ENCODE results near the gene BUB1.
"Not testable (repeated sequence)": the region's sequence is repeated elsewhere in the genome, so short reads cannot be mapped to it uniquely, and the experiment has no call there.

The BUB1 gene

GRCh38 chr2:110690083-110690965, 12.5 kb upstream of the BUB1 start:
- no peak for DNase-seq

DNA sequence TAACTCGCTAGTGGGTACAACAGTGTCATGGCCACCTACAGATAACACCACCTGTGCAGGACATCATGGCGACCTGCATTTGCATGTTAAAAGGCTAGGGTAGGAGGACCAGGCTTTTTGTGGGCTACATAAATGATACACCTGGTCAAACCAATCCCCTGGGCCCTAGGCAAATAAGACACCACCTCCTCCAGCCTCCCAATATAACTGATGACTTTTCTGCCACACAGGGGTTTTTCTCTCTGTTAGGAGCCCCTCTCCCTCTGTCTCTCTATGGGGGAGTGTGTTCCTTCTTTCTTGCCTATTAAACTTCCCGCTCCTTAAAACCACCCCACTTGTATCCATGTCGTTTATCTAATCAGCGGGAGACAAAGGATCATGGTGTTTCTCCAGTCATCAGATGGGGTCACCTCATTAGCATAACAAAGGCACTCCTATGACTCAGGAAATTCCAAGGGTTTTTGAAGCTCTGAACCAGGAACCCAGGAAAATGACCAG, 10.8 kb upstream of the BUB1 start:
- DNase-seq: no peak

DNA sequence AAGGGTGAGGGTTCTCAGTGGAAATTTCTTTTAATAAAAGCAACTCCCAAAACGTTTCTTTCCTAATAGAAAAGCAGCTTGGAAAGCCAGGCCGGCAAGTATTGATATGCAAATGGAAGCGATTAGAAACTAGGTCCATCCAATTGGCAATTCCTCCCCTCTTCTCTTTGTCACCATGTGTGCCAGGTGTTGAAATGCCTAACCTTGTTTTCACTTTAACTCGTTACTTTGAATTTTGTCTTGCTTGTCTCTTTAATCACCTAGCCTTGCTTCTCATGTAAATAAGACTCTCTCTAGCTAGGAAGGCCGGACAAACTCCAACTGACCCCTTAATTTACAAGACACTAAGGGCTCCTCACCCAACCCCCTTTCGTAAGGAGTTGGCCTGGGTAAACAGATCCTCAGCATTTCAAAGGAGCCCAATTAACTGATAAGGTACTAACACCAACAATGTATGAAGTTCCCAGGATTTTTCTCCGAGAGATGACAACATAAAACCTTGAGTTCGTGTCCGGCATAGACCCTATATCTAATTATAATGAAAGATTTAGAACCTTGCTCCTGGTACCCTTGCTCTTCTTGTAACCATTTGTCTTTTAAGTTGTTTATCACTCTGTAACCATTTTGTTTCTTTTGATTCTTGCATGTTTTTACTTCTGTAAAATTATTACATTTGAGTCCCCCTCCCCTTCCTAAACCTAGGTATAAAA, 10.1 kb upstream of the BUB1 start:
- not testable (repeated sequence) for DNase-seq

DNA sequence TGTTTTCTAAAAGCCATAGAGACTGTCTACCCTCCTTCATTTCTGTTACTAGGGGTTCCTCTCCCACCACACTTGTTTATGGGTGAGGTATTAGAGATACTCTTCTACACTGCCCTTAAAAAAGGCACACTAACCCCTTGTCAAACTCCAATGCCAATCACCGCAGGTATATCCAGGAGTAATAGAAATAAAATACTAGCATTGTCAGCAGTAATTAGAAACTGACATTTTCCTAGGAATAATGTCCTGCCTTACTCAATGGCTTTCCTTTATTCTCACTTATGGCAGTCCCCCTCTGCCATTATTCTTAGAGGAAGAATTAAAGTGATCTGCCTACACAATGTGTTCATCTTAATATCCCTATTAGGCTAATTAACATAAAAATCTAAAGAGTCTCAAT, 5.0 kb upstream of the BUB1 start:
- DNase-seq: no peak

DNA sequence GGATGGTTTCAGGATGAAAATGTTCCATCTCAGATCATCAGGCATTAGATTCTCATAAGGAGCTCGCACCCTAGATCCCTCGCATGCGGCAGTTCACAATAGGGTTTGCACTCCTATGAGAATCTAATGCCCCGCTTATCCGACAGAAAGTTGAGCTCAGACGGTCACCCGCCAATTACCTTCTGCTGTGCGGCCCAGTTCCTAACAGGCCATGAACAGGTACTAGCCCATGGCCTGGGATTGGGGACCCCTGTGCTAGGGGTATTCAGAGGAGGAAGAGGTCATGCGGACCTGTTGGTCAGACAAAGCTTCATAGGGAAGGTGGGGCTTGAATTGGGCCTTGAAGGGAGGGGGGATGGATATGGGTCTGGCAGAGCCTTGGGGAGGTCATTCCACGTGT, 4.4 kb upstream of the BUB1 start:
- no peak for DNase-seq

DNA sequence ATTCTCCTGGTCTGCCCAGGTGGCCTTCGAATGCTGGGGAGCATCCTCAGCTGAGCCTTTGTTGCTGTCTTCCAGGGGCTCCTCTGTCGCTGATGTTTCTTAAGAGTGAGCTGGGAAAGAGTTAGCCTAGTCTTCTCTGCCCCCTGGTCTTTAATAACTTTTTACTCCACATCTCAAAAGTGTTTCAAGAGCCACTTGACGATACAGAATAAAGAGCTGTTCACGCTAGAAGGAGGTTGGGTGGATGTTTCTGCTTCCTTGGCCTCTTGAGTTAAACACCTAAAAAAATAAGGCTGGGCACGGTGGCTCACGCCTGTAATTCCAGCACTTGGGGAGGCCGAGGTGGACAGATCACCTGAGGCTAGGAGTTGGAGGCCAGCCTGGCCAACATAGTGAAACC, 2.8 kb upstream of the BUB1 start:
- DNase-seq: no peak

GRCh38 chr2:110679865-110680264, 2.0 kb upstream of the BUB1 start:
- DNase-seq: no peak

DNA sequence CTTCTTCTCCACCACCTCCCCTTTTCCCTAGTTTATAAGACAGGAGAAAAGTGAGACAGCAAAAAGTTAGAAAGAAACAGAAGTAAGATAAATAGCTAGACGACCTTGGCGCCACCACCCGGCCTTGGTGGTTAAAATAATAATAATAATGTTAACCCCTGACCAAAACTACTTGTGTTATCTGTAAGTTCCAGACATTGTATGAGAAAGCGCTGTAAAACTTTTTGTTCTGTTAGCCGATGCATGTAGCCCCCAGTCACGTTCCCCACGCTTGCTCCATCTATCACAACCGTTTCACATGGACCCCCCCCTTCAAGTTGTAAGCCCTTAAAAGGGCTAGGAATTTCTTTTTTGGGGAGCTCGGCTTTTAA, 1.5 kb upstream of the BUB1 start:
- DNase-seq: no peak

- no peak for DNase-seq
These were observed 834 bp upstream of the BUB1 start for GRCh38 chr2:110678457-110679336.

- DNase-seq: no peak
These were observed 783 bp downstream of the BUB1 start for GRCh38 chr2:110677080-110677479.

DNA sequence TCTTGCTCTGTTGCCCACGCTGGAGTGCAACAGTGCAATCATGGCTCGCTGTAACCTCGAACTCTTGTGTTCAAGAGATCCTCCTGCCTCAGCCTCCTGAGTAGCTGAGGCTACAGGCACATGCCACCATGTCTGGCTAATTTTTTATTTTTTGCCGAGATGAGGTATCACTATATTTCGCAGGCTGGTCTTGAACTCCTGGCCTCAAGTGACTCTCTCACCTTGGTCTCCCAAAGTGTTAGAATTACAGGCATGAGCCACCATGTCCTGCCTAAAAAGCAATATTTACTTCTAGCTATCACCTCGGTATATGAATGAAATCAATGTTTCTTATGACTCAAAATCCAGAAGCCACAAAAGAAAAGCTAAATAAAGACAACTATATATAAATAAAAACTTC, 2.2 kb downstream of the BUB1 start:
- DNase-seq: no peak

DNA sequence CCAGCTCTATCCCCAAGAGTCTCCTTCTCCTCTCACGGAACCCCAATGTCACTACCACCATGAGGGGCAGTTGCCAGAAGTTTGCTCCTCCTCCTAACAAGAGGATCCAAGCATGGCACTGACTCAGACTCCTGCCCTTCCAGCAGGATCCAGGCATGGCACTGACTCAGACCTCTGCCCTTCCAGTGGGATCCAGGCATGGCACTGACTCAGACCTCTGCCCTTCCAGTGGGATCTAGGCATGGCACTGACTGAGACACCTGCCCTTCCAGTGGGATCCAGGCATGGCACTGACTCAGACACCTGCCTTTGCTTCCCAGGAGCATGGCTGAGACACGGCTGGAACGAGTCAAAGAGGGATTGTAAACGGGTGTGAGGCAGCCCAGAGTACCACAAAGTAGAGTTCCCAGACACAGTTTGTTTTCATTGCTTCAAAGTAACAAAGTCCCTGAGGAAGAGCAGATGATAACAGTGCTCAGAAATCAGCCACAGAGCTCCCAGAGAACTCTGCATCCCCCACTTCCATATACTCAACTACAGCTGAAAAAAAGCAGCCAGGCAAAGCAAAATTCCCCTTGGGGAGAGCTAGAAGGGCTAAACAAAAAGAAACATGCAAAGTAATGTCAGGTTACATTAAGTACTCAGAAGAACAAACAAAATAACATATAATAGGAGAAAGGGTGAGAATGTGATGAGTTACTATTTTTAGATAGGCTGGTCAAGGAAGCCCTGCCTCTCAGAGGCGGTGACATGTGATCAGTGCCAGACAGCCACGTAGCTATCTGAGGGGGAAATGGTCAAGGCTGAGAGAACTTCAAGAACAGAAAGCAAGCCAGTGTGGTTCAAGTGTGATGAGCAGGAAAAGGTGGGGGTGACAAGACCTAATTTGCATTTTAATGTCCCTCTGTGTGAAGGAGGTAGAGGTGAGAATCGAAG, 3.0 kb downstream of the BUB1 start:
- DNase-seq: peak; percentile 69

DNA sequence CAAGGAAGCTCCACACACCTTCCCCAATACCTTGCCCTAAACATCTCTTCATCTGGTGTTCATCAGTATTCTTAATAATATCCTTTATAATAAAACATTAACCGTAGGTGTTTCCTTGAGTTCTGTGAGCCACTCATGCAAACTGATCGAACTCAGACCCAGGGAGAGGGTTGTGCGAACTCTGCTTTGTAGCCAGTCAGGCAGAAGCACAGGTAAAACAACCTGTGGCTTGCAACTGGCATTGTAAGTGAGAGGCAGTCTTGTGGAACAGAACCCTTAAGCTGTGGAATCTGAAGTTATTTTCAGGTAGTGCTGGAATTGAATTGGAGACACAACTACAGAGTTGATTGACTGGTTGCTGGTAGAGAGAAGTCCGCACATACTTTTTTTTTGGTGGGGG, 4.7 kb downstream of the BUB1 start:
- DNase-seq: no peak

- DNase-seq: no peak
These were observed 7.0 kb downstream of the BUB1 start for GRCh38 chr2:110670826-110671225.

DNA sequence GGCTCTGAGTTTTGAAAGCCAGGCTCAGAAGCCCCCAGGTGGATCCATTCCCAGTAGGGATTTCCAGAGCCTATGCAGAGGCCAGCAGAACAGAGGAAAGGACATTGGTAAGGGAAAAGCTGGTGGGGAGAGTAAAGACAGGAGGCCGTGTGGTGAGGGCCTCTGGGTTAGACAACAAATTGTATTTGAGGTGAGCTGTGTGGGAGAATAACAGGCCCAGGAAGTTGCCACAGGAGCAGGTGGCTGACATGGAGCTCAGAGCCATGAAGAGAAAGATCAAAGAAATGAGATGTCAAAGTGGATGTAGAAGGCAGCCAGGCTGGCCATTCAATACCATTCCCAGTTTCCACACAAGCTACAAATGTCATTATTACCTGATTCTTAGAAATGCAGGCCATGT, 8.8 kb downstream of the BUB1 start:
- DNase-seq: no peak

DNA sequence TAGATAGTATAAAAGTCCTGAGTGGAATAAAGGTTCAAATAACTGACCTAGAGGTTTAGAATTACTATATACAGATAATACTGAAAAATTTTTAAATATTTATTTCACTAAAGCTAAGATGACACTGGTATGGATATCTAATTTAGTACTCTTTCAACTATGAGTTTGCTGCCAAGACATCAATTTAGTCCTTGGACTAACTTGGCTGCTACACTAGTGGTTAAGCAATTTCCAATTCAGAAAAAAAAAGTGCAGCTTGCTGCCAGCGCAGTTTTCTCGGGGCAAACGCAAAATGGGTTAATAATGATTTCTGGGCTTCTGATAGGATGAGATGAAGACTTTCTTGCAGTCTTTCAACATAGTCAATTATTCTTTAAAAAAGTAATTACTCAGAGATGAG, 10.8 kb downstream of the BUB1 start:
- DNase-seq: no peak

GRCh38 chr2:110664135-110664534, 13.7 kb downstream of the BUB1 start:
- no peak for DNase-seq

GRCh38 chr2:110662560-110662959, 15.3 kb downstream of the BUB1 start:
- peak; percentile 61 for DNase-seq

- DNase-seq: no peak
These were observed 17.3 kb downstream of the BUB1 start for GRCh38 chr2:110660558-110660957.

DNA sequence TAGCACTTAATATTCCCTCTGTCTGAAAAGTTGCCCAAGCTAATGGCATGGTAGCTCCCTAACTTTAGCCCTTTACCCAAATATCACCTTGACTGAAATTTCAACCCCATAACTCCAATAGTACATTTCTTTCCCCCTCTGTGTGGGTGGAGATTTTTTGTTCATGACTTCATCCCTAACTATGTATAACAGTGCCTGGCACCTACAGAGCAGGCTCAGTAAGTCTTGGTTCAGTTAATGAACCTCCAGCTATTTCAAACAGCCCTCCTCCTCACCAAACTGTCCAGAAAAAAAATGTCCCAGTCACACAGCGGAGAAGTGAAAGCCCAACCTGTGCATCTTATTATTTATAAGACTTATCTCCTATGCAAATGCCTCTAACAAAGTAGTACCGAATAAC, 18.6 kb downstream of the BUB1 start:
- DNase-seq: no peak

DNA sequence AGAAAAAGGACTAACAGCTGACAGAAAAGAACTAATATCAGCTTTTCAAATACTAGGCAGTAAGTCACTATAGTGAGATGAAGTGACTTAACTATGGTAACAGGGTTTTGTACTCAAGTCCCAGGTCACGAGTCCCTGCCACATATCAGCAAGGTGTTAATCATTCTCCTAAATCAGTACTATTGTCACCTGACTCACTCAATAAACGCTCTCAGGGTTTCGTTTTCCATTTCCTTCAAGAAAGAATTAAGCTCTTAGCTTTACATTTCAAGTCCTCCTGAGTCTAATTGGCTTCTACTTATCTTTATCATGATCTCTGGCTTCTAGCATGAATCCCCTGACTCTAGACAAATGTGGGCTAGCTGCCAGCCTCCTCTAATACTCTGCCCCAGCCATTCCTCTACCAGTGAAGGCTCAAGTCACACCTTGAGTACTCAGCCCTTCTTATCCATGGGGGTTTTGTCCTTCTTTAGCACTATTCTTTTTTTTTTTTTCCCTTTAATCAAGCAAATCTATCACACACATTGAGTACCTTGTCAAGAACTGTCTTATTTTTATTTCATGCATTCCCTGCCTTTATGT, 20.0 kb downstream of the BUB1 start:
- DNase-seq: no peak

DNA sequence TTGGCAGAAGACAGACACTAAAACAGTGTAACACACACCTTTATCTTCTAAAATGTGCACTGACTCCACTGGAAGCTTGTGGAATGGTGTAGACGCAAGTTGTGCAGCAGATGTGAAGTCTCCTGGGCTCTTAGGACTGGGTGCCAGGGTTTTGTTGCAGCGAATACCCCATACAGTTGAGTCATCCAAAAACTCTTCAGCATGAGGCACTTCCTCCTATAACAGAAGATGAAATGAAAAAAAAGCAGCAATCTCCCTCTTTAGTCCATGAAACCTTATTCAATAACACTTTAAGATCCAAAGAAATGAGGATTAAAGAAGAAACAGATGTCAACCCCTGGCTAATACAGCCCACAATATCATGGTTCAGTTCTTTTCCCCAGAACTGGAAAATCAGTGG, 22.2 kb downstream of the BUB1 start:
- DNase-seq: no peak
